DOHH2 (cell line): Measurements from ENCODE around the gene LRRC4C.

ENCODE experiments used
- EZH2phosphoT487 ChIP-seq: fragments of 200-600 bp; sonication (generic); IDR thresholded peaks from 2 replicates; pipeline ENCODE4 v1.6.1; 2017; ENCODE audit warnings: borderline replicate concordance, mild to moderate bottlenecking, antibody characterized with exemption, low read length, moderate library complexity, mixed read lengths
- TF ChIP-seq, protein P1 (sequence below): fragments of 200-600 bp; sonication (generic); IDR thresholded peaks from one replicate; pipeline ENCODE4 v1.5.1; 2014; ENCODE audit warnings: antibody characterized with exemption, mild to moderate bottlenecking, low read depth, low read length; ENCODE audit not compliant: poor library complexity, severe bottlenecking

DNA sequence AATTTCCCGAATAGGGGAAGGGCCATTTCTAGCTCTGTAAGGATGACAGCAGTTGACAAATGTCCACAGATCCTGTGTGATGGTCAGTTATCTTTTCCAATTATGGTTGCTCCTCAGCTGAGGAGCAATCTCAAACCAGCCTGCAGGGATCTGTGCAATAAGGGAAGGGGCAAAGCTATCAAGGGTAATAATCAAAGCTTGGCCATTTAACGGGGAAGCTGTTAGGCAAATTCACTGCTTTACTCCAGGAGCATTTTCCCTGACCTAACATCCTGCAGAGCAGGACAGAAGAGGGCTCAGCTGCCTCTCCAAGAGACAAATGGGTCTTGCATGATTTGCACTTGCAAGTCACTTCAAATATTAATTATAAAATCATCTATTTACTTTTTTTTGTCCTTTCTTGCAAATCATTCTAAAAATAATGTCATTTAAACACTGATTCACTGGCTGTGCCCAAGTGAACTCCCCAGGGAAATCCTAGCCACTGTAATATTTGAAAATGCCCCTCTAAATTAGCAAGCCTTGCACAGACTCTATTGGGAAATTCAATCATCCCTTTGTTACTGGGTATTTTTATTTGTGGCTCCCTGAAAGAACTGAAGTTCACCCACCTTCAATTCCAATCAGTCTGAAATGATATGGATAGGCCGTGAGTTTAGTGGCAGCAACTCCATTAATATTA lies 1256.7 kb downstream of the LRRC4C start:
- TF ChIP-seq, protein P1, sequence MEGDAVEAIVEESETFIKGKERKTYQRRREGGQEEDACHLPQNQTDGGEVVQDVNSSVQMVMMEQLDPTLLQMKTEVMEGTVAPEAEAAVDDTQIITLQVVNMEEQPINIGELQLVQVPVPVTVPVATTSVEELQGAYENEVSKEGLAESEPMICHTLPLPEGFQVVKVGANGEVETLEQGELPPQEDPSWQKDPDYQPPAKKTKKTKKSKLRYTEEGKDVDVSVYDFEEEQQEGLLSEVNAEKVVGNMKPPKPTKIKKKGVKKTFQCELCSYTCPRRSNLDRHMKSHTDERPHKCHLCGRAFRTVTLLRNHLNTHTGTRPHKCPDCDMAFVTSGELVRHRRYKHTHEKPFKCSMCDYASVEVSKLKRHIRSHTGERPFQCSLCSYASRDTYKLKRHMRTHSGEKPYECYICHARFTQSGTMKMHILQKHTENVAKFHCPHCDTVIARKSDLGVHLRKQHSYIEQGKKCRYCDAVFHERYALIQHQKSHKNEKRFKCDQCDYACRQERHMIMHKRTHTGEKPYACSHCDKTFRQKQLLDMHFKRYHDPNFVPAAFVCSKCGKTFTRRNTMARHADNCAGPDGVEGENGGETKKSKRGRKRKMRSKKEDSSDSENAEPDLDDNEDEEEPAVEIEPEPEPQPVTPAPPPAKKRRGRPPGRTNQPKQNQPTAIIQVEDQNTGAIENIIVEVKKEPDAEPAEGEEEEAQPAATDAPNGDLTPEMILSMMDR, result no peak
- TF ChIP-seq EZH2phosphoT487, result no peak
